GM20000 (cell line): ENCODE results near the gene HOXD4.

Source experiments
- DNase-seq: peaks from one replicate; pipeline ENCODE4 v3.0.0; 2012; ENCODE audit warnings: low spot score
- TF ChIP-seq, protein P1 (sequence below): IDR thresholded peaks from 2 replicates; pipeline ENCODE4 v1.5.1; 2012; ENCODE audit warnings: mild to moderate bottlenecking, control low read depth; ENCODE audit errors: extremely low read depth, missing control alignments

The HOXD4 gene

DNA sequence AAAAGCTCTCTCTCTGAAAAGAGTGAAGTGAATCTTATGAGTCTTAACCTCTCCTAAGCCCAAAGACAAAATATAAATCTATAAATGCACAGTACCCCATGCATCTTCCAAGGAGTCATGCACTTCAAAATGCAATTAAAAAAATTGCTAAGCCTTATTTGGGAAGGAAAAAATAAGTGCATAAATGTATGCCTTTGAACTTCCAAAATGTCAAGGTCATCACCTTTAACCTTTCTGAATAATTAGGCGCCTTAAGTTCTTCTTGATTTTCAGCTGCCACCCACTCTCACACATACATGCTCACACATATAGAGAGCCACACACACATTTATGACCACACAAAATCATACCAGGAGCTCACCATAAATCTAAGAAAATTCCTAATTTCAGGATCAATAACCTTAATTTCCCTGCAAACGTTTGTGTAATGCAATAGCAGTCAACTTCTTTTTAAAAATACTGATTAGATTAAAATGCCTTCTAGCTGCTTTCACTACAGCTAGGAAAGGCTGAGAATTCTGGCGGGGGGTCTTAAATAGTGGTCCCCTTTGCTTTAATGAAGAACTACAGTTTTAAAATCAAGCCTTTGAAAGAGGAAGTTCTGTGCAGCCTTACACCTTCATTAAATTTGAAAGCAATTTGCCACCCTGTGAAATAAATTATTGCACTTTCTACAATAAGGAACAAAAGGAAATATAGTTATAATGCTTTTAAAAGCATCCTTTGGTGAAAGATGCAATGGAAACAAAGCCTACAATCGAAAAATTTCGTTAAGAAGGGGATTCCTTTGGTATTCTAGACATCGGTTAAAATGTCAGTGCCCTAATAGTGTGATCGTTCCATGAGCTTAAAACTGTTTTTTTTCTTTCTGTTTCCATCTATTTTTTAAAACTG, 40.7 kb upstream of the HOXD4 start:
- TF ChIP-seq, protein P1, sequence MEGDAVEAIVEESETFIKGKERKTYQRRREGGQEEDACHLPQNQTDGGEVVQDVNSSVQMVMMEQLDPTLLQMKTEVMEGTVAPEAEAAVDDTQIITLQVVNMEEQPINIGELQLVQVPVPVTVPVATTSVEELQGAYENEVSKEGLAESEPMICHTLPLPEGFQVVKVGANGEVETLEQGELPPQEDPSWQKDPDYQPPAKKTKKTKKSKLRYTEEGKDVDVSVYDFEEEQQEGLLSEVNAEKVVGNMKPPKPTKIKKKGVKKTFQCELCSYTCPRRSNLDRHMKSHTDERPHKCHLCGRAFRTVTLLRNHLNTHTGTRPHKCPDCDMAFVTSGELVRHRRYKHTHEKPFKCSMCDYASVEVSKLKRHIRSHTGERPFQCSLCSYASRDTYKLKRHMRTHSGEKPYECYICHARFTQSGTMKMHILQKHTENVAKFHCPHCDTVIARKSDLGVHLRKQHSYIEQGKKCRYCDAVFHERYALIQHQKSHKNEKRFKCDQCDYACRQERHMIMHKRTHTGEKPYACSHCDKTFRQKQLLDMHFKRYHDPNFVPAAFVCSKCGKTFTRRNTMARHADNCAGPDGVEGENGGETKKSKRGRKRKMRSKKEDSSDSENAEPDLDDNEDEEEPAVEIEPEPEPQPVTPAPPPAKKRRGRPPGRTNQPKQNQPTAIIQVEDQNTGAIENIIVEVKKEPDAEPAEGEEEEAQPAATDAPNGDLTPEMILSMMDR = no peak
- DNase-seq = no peak

DNA sequence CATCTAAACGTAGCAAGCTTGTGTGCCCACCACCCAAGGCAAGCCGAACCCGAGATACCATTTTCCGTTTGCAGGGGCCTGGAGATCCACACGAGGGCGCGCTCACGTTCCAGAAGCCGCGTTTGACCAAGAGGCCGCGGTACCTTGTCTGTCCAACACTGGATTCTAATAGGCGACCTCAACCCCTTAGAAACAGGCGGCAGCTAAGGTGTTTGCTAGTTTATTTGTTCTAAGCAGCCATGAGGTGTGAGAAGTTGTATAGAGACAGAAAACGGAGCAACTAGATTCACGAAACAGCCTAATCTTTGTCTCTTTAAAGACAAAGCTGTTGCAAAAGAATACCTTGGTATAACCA, 40.1 kb upstream of the HOXD4 start:
- TF ChIP-seq, protein P1 = peak; percentile 63
- DNase-seq = no peak

DNA sequence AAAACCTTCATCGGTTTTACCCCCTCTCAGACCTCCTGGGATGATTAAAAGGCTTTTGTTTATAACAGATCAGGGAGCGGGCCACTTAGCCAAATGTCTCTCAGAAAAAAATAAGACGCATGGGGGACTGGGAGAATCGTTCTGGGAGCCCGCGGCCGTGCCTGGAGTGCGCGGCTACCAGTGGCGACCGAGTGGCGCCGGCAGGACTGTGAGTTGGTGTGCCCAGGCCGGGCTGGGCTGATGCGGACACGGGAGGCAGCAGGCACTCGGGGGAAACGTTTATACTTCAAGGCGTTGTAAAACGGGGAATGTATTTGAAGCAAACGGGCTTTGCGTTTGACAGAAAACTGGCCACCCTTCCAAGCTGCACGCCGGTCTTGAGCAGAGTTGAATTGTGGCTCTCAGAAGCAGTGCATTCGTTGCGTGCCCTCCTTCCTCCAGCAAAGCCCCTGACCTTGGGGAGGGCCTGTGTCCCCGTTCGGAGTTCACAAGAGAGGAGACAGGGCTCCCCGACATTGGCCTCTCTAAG, 39.4 kb upstream of the HOXD4 start:
- DNase-seq = no peak
- TF ChIP-seq, protein P1 = no peak

DNA sequence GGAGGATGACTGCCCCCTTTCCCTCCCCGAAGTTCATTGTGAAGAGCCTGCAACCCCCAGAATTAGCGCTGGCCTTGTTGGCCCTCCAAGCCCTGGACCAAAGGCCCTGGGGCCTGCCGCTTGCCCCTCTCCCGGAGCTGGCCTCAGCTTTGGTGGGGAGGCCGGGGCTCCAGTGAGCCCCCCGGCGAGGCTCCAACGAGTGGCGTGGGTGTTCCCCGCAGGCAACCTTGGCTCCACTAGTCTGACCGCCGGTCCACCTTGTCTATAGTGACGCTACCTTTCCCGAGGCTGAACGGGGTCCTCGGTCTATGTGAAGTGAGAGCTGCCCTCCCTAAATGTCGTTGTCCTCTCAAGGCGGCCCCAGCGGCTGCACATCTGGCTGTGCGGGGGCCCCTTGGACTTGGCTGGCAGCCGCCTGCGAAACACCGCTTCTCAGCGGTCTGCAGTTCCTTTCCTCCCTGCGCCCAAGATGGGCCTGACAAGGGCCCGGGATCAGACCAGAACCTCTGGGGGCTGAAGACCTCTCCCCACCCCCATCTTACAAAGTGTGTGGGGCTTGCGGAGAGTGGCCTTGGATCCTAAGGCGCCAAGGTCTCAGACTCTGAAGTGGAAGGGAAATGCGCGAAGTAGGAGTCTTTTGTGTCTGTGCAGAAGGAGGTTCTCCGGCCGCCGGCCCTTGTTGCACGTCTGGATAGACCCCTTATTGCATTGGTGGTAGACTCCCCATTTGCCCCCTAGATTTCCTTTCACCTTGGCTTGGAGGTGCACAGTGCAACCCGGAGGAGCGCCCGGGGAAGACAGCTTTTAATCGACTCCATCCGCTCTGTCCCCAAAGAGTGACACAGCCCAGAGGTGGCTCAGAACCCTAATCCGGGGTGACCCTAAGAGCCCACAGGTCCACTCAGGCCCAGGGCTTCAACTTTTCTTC, 38.7 kb upstream of the HOXD4 start:
- no peak for DNase-seq
- TF ChIP-seq, protein P1 = no peak

DNA sequence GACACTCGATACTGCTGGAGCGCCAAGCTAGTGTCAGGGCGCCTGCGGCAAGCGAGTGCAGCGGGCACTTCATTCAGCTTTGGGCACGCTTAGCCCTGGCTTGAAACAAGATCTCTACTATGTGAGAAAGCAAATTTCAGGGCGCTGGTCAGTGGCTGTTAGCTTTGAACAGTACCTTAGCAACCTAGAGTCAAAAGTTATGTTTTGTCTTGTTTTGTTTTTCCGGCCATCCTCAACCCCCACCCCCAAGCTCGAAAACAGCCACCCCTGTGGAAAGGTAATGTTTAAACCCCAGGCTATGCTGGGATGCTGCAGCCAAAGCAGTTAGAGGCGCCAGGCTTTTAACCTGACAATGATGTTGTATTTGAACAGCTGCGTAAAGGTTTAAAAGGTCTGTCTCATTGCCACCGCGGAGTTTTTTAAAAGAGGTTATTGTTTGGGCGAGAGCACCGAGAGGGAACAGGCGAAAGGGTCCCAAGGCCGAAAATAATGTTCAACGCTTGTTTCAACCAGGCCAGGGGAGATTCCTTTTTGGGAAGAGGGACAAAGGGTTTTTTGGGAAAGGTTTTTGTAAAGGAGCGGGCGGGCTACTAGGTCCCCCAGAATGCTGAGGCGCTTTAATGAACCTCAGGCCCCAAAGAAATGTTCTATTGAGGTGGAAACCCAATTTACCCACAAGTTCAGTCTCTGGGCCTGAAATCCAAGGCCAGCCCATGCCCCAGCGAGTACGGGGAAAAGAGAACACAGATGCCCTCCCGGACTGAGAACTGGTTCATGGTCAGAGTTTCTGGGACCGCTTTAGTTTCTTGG, 37.0 kb upstream of the HOXD4 start:
- DNase-seq = no peak
- TF ChIP-seq, protein P1 = no peak

DNA sequence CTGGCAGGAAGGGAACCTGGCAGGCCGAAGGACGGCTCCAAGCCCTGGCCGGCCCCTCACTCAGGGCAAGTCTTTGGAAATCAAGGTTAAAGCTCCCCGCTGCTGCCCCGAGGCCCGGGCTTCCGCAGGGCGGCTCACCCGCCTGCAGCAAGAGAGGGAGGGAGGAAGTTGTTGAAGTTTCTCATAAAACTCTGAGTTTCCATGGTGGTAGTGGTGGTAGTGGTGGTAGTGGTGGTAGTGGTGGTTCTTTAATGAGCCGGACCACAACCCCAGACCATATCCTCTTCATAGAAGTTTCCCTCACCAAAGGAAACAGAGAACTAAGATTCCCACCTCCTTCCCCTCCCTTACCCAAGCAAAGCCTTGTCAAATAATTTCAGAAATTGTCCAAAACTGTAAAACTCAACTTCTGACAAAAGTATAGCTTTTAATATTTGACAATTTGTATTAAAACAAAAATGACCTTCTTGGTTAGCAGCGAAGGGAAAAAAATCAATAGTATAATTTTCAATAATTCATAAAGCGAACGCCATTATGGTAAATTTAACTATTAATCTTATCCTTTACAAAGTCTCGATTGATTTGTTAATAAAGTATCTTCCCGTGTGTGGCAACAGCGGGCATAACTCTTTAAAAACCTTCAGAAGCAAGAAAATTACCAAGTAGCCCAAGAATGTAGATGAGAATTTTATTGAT, 36.3 kb upstream of the HOXD4 start:
- DNase-seq = no peak
- TF ChIP-seq, protein P1 = no peak
